GM18519 (cell line): Measurements from ENCODE around the gene CENATAC.
"Not testable (repeated sequence)": the region's sequence is repeated elsewhere in the genome, so short reads cannot be mapped to it uniquely, and the experiment has no call there.

Experiments used
- ATAC-seq: cut with Tn5 transposase; IDR thresholded peaks from one replicate; pipeline ENCODE4 v1.9.1; 2021; ENCODE audit warnings: mild to moderate bottlenecking, moderate library complexity; ENCODE audit not compliant: unreplicated experiment, low FRiP score

The CENATAC gene

DNA sequence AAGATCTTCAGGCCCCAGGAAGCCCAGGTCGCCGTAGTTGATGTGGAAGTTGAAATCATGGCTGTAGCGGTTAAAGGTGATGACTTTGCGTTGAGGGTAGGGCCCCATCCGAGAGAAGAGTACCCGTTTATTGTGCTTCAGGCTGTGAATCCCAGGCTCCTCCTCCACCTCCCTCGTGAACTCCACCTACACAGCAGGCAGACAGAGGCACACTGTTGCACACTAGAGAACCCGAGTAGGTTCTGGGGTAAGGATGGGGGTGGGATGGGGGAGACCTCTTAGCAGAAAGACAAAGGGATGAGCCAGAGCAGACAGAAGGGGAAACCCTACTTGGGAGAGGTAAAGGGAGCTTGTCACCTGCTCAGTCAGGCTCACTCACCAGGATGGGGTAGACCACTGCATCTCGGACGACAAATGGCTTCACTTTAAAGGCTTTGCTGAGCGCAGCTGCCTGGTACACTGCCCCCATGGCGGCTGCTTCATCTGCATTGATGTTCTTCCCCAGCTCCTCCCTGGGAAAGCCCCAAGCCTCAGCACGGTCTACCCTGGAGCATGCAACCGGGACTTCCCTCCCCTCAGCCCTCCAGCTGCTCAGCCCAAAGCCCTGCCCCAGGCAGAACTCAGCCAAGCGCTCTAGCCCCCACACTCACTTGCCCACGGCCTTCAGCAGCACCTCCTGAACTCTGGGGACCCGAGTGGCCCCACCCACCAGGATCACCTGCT lies 53.7 kb downstream of the CENATAC start:
- no peak for ATAC-seq

DNA sequence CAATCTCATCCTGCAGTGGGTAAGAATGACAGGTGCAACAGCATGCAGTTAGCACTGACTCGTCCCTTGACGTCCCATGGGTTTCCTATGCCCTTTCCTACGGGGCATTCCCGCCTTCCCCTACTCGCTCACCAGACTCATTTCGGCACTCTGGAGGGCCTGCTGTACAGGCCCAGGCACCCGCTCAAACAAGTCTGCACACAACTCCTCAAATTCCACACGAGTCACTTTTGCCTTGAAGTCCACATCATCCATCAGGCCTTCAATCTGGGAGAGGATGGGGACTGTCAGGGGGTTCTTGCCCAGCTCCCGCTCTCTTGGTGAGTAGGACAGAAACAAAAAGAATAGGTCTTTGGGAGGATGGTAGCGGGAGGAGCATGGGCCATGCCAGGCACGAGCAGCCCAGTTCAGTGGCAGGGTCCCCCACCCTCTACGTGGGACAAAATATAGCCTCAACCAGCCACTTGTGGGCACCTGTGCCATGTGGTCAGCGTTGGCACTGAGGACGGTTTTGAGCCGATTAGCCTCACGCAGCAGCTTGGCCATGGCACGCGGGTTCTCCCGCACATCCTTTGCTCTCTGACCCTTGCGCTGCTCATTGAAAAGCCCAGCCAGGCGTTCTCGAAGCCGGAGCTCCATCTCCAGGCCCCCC lies 54.4 kb downstream of the CENATAC start:
- no peak for ATAC-seq

DNA sequence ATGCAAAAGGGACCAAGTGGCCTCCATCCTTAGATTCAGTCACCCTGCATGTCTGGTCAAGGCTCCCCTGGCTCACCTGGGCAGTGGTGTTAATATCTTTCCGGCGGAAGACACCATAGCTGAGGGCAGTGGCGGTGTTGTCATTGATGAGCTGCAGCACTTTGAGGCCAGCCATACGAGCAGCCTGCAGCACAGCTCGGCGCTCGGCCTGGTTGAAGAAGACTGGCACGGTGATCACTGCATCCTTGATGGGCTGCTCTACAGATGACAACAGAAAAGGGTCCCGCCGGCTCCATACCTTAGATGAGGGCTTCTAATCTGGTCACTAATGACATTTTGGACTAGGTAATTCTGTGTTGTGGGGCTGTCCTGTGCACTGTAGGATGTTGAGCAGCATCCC lies 56.5 kb downstream of the CENATAC start:
- no peak for ATAC-seq

DNA sequence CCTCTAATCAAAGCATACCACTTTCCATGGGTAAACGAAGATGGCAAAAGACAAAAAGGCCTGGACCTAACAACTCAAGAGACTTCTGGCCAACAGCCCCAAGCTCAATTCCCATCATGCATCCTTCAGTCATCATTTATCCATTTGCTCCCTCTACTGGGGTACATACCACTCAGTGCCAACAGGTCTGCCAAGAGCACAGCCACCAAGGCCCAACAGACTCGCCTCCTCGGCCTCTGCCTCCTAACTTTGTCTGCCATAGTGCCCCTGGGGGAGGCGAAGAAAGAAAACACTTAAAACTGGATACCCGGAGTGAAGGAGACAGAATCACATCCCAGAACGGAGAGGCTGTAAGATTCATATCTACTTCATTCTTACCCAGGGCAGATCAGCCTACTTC lies 58.0 kb downstream of the CENATAC start:
- no peak for ATAC-seq

- ATAC-seq = no peak
These were observed 58.6 kb downstream of the CENATAC start for GRCh38 chr11:119056421-119056999.

DNA sequence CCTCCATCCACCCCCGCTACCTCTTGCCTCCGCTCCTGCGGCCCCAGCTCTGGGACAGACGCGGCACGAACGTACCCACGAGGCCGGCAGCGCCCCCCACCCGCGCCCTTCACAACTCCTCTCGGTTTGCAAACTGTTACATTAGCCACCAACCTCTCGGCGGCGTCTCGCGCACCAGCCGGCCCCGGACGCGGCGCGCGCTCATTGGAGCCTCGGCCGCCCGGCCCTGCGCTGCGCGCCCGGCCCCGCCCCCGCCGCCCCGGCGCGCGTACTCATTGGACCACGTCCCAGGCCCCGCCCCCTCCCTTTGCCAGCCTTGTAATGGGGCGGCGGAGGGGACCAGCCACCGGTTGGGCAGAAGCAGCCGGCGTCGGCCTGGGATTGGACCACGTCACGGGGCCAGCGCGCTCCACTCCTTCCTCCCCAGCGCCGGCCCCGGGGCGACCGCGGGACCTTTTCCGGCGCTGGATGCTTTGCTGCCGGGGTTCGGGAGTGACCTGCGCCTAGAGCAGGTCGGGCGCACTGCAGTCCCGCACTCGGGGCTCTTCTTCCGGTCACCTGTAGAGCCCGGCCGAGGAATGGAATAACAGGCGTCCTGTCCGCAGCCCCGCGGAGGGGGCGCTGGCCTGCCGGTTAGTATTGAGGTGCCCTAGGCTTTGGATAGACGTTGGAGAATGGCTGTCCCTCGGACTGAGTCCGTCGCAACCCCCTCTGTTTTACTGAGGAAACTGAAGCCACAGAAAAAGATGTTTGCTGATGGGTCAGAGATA lies 59.2 kb downstream of the CENATAC start, which contains the start of gene HYOU1:
TSS of gene HYOU1 (minus strand) at position 206 of the 770 bp plus-strand sequence. CDS start 1,045 bp downstream, outside the sequence.
- peak; percentile 70 for ATAC-seq

DNA sequence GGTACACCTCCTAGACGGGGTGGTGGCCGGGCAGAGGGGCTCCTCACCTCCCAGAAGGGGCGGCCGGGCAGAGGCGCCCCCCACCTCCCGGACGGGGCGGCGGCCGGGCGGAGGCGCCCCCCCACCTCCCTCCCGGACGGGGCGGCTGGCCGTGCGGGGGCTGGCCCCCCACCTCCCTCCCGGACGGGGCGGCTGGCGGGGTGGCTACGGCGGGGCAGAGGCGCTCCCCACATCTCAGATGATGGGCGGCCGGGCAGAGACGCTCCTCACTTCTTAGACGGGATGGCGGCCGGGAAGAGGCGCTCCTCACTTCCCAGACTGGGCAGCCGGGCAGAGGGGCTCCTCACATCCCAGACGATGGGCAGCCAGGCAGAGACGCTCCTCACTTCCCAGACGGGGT lies 61.2 kb downstream of the CENATAC start:
- ATAC-seq = not testable (repeated sequence)

GRCh38 chr11:119061256-119061655 lies 63.3 kb downstream of the CENATAC start:
- ATAC-seq = no peak

DNA sequence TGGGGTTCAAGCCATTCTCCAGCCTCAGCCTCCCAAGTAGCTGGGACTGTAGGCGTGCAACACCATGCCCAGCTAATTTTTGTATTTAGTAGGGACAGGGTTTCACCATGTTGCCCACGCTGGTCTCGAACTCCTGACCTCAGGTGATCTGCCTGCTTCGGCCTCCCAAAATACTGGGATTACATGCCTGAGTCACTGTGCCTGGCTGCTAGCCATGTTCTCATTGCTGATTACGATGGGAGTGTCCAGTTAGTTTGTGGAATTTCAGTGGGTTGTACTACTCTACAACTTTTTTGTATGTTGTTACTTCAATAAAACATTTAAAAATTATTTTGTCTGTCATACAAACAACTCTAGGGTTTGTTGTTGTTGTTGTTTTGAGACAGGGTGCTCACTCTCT lies 64.8 kb downstream of the CENATAC start:
- no peak for ATAC-seq

DNA sequence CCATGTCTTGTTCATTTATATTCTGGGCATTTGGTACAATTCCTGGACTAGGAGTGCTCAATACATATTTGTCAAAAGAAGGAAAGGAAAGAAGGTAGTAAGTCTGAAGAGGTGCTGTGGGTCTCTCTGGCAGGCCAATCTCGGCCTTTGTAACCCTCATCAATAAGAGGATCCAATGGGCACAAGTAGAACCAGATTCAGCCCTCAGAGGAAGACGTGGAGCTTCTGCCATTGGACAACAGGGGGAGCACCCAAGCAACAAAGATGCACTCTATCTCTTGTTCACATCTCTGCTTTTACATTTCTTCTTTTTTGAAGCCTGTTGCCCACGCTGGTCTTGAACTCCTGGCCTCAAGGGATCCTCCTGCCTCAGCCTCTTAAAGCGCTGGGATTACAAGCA lies 67.4 kb downstream of the CENATAC start:
- ATAC-seq = no peak
